AG10803 (cell line): Measurements from ENCODE around the gene ENOPH1.

ENCODE experiments used
- DNase-seq: peaks from one replicate; pipeline ENCODE4 v3.0.0; 2010; ENCODE audit warnings: low read depth
- H3K4me3 ChIP-seq: 2 replicates; pipeline ENCODE4 v1.5.1; 2011; ENCODE audit warnings: mild to moderate bottlenecking, low read length, control low read depth
- CTCF ChIP-seq: conservative IDR thresholded peaks from 2 replicates; pipeline ENCODE4 v1.5.1; 2011; ENCODE audit warnings: mild to moderate bottlenecking, low read length, control low read depth, inconsistent platforms

Gene ENOPH1

DNA sequence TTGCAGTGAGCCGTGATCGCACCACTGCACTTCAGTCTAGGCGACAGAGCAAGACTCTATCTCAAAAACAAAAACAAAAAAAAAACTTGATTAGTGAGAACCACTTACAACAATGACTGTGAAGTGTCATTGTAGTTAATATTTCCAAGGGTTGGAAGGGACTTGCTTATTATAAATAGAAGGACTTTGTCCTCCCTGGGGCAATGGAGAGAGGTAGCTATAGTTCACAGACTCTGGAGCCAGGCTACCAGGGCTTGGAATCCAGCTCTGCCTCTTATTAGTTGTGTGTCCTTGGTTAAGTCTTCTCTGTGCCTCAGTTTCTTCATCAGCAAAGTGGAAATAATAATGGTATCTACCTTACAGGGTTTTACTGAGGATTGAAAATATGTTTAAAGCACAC lies 79.8 kb downstream of the ENOPH1 start:
- H3K4me3 ChIP-seq, result no peak overlapping the region
- no peak for DNase-seq
- TF ChIP-seq CTCF, result no peak
